ENCODE measurements around the gene ARHGAP23. TPM values are rescaled to one million over a fixed set of nuclear protein-coding genes. Genes with fewer than 3 reads are reported as not detected.
"Not testable (repeated sequence)": the region's sequence is repeated elsewhere in the genome, so short reads cannot be mapped to it uniquely, and the experiment has no call there.

The ARHGAP23 gene
- total RNA-seq, 2 donors from 2014 or later: 27.3 to 204 TPM

- no peaks in the 10 kb centered on the region for H3K27me3 ChIP-seq (replicated peaks; ENCODE audit: insufficient read depth)
- DNase-seq (ENCODE audit: low spot score): no peak
- WGBS: 65% methylated on average over 13 of the region's 13 CpGs
- H3K27ac ChIP-seq: no peak overlapping the region
- no peaks in the 10 kb centered on the region for H3K36me3 ChIP-seq
- TF ChIP-seq POLR2AphosphoS5 (IDR thresholded peaks at IDR 0.05): no peak
- no peak for TF ChIP-seq CTCF (IDR thresholded peaks at IDR 0.05)
- intact Hi-C loops (cut with DNase I): no loop called here
- no peaks in the 10 kb centered on the region for H3K4me1 ChIP-seq (replicated peaks)
- no peak overlapping the region for H3K4me3 ChIP-seq
- no peaks in the 10 kb centered on the region for H3K9me3 ChIP-seq
Measured at GRCh38 chr17:38512473-38513058, 84.3 kb downstream of the ARHGAP23 start.

- H3K27ac ChIP-seq; intact Hi-C loops (cut with DNase I); H3K9me3 ChIP-seq; H3K36me3 ChIP-seq; DNase-seq (ENCODE audit: low spot score); H3K4me1 ChIP-seq (replicated peaks); H3K4me3 ChIP-seq; H3K27me3 ChIP-seq (replicated peaks; ENCODE audit: insufficient read depth): not testable (repeated sequence)
- WGBS: 62% methylated on average over 8 of the region's 8 CpGs
Measured at GRCh38 chr17:38526526-38526925, 98.3 kb downstream of the ARHGAP23 start.

GRCh38 chr17:38528141-38528540 lies 99.9 kb downstream of the ARHGAP23 start:
- H3K4me3 ChIP-seq; H3K36me3 ChIP-seq; H3K4me1 ChIP-seq (replicated peaks); H3K9me3 ChIP-seq; DNase-seq (ENCODE audit: low spot score); H3K27ac ChIP-seq; intact Hi-C loops (cut with DNase I); H3K27me3 ChIP-seq (replicated peaks; ENCODE audit: insufficient read depth): not testable (repeated sequence)
- 19% methylated on average over 7 of the region's 10 CpGs for WGBS

- DNase-seq (ENCODE audit: low spot score); H3K4me3 ChIP-seq; H3K27me3 ChIP-seq (replicated peaks; ENCODE audit: insufficient read depth); intact Hi-C loops (cut with DNase I); H3K4me1 ChIP-seq (replicated peaks); H3K36me3 ChIP-seq; H3K9me3 ChIP-seq; H3K27ac ChIP-seq: not testable (repeated sequence)
- 11% methylated on average over 11 of the region's 11 CpGs for WGBS
Measured at GRCh38 chr17:38530856-38531255, 102.6 kb downstream of the ARHGAP23 start.

GRCh38 chr17:38531761-38532160 lies 103.5 kb downstream of the ARHGAP23 start:
- H3K9me3 ChIP-seq; H3K27ac ChIP-seq; H3K27me3 ChIP-seq (replicated peaks; ENCODE audit: insufficient read depth); DNase-seq (ENCODE audit: low spot score); H3K4me3 ChIP-seq; intact Hi-C loops (cut with DNase I); H3K36me3 ChIP-seq; H3K4me1 ChIP-seq (replicated peaks): not testable (repeated sequence)
- 77% methylated on average over 11 of the region's 11 CpGs for WGBS

- 81% methylated on average over 16 of the region's 16 CpGs for WGBS
- intact Hi-C loops (cut with DNase I): no loop called here
- Histone ChIP-seq H3K9me3 (no peaks in the 10 kb centered on the region), H3K27ac (no peak overlapping the region), H3K4me3 (no peak overlapping the region), H3K4me1 (replicated peaks) (no peaks in the 10 kb centered on the region), H3K27me3 (replicated peaks; ENCODE audit: insufficient read depth) (peaks cover 8% of the 10 kb centered on the region), H3K36me3 (no peaks in the 10 kb centered on the region)
- DNase-seq (ENCODE audit: low spot score): no peak
- TF ChIP-seq CTCF (IDR thresholded peaks at IDR 0.05) (no peak), POLR2AphosphoS5 (IDR thresholded peaks at IDR 0.05) (no peak), POLR2A (IDR thresholded peaks at IDR 0.05) (no peak)
Measured at GRCh38 chr17:38532451-38532850, 104.2 kb downstream of the ARHGAP23 start.

- no peak for TF ChIP-seq POLR2A (IDR thresholded peaks at IDR 0.05)
- no peak for TF ChIP-seq CTCF (IDR thresholded peaks at IDR 0.05)
- TF ChIP-seq POLR2AphosphoS5 (IDR thresholded peaks at IDR 0.05): no peak
- Histone ChIP-seq H3K4me3 (no peak overlapping the region), H3K27ac (no peak overlapping the region), H3K27me3 (replicated peaks; ENCODE audit: insufficient read depth) (peaks cover 8% of the 10 kb centered on the region), H3K36me3 (no peaks in the 10 kb centered on the region), H3K9me3 (no peaks in the 10 kb centered on the region), H3K4me1 (replicated peaks) (no peaks in the 10 kb centered on the region)
- DNase-seq (ENCODE audit: low spot score): no peak
- 43% methylated on average over 9 of the region's 9 CpGs for WGBS
- intact Hi-C loops (cut with DNase I): no loop called here
Measured at GRCh38 chr17:38533241-38533640, 105.0 kb downstream of the ARHGAP23 start.

Measured in prostate gland (tissue), 2 donors.